HG03108 (cell line): ENCODE measurements around the gene UBASH3B.
A peak's percentile ranks its signal among the peaks of the same experiment; 100 is the strongest.

Experiments
- ATAC-seq: cut with Tn5 transposase; IDR thresholded peaks from one replicate; pipeline ENCODE4 v1.9.1; 2021; ENCODE audit warnings: moderate library complexity; ENCODE audit not compliant: unreplicated experiment

The UBASH3B gene

DNA sequence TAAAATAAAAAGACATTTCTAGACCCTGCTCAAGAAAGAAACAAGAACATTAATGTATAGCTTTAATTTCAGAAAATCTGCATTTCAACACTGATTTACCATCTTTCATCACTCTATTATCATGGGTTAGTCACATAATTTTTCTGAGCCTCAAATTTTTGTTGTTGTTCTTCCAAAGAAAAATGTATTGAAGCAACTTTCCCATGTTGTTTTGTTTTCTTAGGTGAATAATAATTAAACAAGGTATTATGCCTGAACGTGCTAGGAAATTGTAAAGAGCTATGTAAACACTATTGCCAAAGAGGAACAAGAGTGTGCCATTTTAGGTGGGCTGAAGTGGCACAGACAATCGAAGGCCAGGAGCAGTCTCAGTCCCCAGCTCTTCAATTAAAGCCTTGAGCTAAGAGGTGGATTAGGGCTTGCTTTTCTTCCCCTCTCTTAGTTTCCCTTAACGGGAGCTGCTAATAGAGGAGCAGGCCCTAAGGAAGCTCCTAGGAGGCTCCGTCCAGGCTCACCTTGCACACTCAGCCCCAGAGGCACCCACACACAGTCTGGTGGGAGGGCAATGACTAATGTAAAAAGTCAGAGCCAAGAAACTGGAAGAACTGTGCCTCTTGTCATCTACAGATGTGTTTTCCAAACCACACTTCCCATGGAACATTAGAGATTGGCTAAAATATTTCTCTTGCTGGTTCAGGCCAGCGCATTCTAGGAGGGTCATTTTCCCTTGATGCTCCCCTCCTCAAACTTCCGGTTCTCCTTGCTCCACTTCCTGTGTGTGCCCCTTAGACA, 8.8 kb upstream of the UBASH3B start:
- ATAC-seq, result no peak

- ATAC-seq, result no peak
These were observed 7.7 kb upstream of the UBASH3B start for GRCh38 chr11:122647736-122648275.

GRCh38 chr11:122649116-122649515, 6.4 kb upstream of the UBASH3B start:
- no peak for ATAC-seq

GRCh38 chr11:122650619-122651018, 4.9 kb upstream of the UBASH3B start:
- ATAC-seq, result no peak

DNA sequence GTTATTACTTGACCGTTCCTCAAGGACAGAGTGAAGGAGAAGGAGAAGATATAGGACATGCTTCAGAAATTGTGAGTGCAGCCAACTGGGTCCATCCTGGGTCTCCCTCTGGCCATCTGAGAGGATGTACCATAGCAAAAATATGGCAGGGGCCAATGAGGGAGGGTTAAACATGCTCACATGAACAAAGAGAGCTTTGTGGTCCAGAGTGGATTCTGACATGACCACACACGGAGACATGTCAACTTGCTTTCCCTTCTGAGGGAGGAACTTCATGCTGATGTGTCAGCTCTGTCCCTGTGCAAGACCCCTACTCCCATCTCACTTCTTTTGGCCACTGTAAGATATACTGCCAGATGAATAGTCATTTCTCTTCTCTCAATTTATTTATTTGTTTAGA, 3.0 kb upstream of the UBASH3B start:
- ATAC-seq, result no peak

DNA sequence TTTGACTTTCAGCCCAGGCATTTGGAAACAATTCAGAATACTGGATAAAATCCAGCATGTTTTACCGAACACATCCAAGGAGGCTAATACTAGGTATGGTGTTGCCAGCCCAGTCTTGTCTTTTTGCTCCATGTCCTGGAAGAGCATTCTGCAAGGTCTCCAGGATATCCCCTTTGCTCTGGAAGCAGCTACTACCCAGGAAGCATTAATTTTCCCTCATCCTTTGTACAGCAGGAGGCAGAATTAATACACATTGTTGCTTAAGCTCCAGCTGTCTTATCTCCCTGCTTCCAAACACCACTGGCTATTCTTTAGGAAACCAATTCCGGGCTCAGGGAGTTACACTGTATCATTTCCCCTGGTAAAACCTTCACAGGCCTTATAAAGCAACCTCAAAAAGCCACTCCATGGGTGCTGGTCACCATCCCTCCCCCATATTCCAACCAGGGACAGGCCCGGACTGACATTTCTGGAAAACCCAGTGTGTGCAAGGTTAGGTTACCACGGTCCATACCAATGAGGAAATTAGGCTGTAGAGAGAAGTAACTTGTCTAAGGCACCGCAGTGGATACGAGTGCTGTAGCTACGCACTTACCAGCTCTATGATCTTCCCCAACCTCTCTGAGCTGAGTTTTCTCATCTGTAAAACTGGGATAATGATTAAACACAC, 1.5 kb upstream of the UBASH3B start:
- ATAC-seq, result no peak

DNA sequence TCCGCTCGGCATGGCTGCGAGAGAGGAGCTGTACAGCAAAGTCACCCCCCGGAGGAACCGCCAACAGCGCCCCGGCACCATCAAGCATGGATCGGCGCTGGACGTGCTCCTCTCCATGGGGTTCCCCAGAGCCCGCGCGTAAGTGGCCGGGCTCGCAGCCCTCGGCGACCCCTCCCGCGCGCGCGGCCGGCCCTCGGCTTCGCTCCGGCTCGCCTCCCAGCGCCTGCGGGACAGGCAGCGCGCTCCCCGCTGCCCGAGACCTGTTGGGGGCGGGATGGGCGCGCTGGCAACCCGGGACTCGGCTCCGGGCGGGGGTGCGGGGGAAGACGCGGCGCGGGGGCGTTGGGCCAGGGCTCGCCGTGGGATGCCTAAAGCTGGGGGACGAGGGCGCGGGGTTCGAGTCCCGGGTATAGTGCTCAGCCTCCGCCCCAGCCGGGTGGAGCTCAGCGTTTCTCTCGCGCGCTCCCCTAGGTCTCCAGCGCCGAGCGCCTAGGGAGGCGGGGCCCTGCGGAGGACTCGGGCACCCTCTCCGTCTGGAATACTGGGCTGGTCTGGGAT, 630 bp downstream of the UBASH3B start:
- peak; percentile 50 for ATAC-seq

DNA sequence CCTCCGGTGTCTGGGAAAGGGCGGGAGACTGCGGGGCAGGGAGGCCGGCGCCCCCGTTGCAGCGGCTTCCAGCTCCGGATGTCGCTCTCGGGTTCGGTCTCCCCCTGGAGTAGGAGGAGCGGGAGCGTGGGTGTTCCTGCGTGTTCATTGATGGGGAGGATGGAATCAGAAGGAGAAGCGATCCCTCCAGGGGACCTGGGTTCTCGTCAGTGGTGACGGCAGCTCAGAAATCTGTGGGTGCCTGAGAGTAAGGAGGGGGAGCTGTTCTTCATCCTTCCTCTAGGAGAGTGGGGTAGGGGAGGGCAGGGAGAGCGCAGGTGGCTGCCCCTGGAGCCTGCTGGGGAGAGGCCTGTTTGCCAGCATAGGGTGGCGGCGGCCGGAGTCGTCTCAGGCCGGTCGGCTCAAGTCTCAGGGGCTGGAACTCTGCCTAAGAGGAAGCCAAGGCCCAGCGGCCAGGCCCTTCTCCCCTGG, 1.1 kb downstream of the UBASH3B start:
- no peak for ATAC-seq

- ATAC-seq, result no peak
These were observed 4.4 kb downstream of the UBASH3B start for GRCh38 chr11:122659676-122660554.

- ATAC-seq, result no peak
These were observed 5.8 kb downstream of the UBASH3B start for GRCh38 chr11:122661182-122661945.

DNA sequence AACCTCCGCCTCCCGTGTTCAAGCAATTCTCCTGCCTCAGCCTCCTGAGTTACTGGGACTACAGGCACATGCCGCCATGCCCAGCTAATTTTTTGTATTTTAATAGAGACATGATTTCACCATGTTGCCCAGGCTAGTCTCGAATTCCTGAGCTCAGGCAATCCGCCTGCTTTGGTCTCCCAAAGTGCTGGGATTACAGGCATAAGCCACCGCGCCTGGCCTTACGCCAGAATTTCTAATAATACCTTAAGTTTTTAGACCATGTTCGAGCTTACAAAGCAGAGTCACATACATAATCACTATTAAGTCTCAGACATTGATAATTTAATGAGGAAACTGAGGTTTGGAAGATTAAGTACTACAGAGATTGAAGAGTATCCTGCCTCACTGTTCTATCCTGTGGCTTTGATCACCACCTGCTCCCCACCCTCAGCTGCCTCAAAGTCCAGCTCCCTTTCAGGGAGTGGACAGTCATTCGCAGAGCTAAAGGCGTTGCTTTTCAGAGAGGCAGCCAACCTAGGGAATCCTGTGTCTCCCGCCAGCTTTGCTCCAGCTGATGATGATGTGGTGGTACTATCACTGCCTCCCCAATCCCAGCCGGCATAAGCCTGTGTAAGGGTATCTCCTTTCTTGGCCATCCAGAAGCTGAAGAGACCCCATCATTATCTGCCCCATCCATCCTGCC, 7.7 kb downstream of the UBASH3B start:
- ATAC-seq, result no peak

GRCh38 chr11:122663764-122664163, 8.2 kb downstream of the UBASH3B start:
- no peak for ATAC-seq

- ATAC-seq, result no peak
These were observed 8.7 kb downstream of the UBASH3B start for GRCh38 chr11:122664188-122664587.

- ATAC-seq, result no peak
These were observed 10.3 kb downstream of the UBASH3B start for GRCh38 chr11:122665861-122666260.

- no peak for ATAC-seq
These were observed 11.2 kb downstream of the UBASH3B start for GRCh38 chr11:122666743-122667142.

GRCh38 chr11:122668562-122669090, 13.1 kb downstream of the UBASH3B start:
- ATAC-seq, result no peak

GRCh38 chr11:122670131-122670530, 14.6 kb downstream of the UBASH3B start:
- ATAC-seq, result no peak

DNA sequence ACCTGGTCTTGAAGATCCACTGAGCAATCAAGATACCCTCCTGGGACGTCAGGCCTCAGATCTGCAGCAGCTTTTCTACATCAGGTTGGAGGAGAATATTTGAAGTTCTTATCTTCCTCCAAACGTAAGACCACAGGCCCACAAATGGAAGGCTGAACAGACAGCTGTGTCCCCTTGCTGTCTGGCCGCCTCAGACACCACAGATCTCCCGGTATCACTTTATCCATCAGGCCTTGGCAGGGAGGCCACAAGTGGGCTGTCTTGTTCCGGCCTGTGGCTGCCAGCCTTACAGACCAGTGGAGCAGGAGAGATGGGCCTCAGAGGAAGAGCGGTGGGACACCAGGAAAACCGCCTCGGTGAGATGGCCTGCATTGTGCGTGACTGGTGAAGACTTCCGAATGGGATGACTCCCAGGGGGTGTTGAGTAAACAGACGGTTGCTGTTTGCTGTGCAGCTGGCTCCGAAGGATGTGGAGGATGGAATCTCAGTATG, 15.9 kb downstream of the UBASH3B start:
- no peak for ATAC-seq

- ATAC-seq, result no peak
These were observed 17.4 kb downstream of the UBASH3B start for GRCh38 chr11:122672892-122673291.
